HG02938 (cell line): ENCODE results near the gene ADGRV1.

ENCODE experiments used
- ATAC-seq: cut with Tn5 transposase; IDR thresholded peaks from one replicate; pipeline ENCODE4 v1.9.1; 2021; ENCODE audit warnings: mild to moderate bottlenecking, moderate library complexity; ENCODE audit not compliant: unreplicated experiment

The ADGRV1 gene

GRCh38 chr5:91123291-91123690 lies 564.7 kb downstream of the ADGRV1 start:
- ATAC-seq = no peak

- no peak for ATAC-seq
These were observed 565.3 kb downstream of the ADGRV1 start for GRCh38 chr5:91123901-91124300.

- no peak for ATAC-seq
These were observed 567.3 kb downstream of the ADGRV1 start for GRCh38 chr5:91125916-91126315.

GRCh38 chr5:91126448-91126847 lies 567.9 kb downstream of the ADGRV1 start:
- ATAC-seq = no peak

- no peak for ATAC-seq
These were observed 568.3 kb downstream of the ADGRV1 start for GRCh38 chr5:91126888-91127287.

- no peak for ATAC-seq
These were observed 569.0 kb downstream of the ADGRV1 start for GRCh38 chr5:91127456-91128081.

GRCh38 chr5:91128604-91129003 lies 570.0 kb downstream of the ADGRV1 start:
- no peak for ATAC-seq

GRCh38 chr5:91129748-91130147 lies 571.2 kb downstream of the ADGRV1 start:
- ATAC-seq = no peak

- ATAC-seq = no peak
These were observed 572.2 kb downstream of the ADGRV1 start for GRCh38 chr5:91130759-91131158.

GRCh38 chr5:91132550-91132949 lies 574.0 kb downstream of the ADGRV1 start:
- peak; percentile 63 for ATAC-seq

- ATAC-seq = no peak
These were observed 574.6 kb downstream of the ADGRV1 start for GRCh38 chr5:91133183-91133582.

- ATAC-seq = no peak
These were observed 577.1 kb downstream of the ADGRV1 start for GRCh38 chr5:91135475-91136248.

GRCh38 chr5:91136271-91136670 lies 577.7 kb downstream of the ADGRV1 start:
- ATAC-seq = no peak

GRCh38 chr5:91137647-91138046 lies 579.0 kb downstream of the ADGRV1 start:
- no peak for ATAC-seq

- ATAC-seq = no peak
These were observed 581.1 kb downstream of the ADGRV1 start for GRCh38 chr5:91139572-91140200.

- ATAC-seq = no peak
These were observed 582.1 kb downstream of the ADGRV1 start for GRCh38 chr5:91140657-91141056.

- no peak for ATAC-seq
These were observed 583.0 kb downstream of the ADGRV1 start for GRCh38 chr5:91141642-91142041.

GRCh38 chr5:91142386-91142785 lies 583.8 kb downstream of the ADGRV1 start:
- no peak for ATAC-seq

- ATAC-seq = no peak
These were observed 584.2 kb downstream of the ADGRV1 start for GRCh38 chr5:91142819-91143218.

- ATAC-seq = no peak
These were observed 585.2 kb downstream of the ADGRV1 start for GRCh38 chr5:91143840-91144239.

- no peak for ATAC-seq
These were observed 586.1 kb downstream of the ADGRV1 start for GRCh38 chr5:91144491-91145332.
